ENCODE data around the gene FAM3C.

DNA sequence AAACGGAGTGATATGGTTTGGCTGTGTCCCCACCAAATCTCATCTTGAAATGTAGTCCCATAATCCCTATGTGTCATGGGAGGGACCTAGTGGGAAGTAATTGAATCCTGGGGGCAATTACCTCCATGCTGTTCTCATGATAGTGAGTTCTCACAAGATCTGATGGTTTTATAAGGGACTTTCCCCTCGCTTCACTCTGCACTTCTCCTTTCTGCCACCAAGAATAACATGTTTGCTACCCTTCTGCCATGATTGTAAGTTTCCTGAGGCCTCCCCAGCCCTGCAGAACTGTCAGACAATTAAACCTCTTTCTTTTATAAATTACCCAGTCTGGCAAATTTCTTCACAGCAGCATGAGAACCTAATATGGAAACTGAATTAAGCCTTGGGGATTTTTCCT lies 19.1 kb downstream of the FAM3C start:
- TF ChIP-seq GABPA (IDR thresholded peaks at IDR 0.05 in 1 of 2, conservative IDR thresholded peaks at IDR 0.05 in 1 of 2): no peak
- TF ChIP-seq CTCF (IDR thresholded peaks at IDR 0.05; ENCODE audit: low read depth, low read length, missing input control): no peak
- TF ChIP-seq RAD21 (IDR thresholded peaks at IDR 0.05): no peak
